HFF-Myc (cell line): ENCODE data around the gene WNK2.
"Not testable (repeated sequence)": the region's sequence is repeated elsewhere in the genome, so short reads cannot be mapped to it uniquely, and the experiment has no call there.

ENCODE experiments used
- DNase-seq: peaks from one replicate; pipeline ENCODE4 v3.0.0-alpha.2; 2011; ENCODE audit warnings: low read depth; ENCODE audit errors: extremely low read depth
- H3K4me3 ChIP-seq: replicated peaks from 2 replicates; pipeline ENCODE4 v1.5.1; 2011; ENCODE audit warnings: low read depth, mild to moderate bottlenecking, control low read depth, low read length
- CTCF ChIP-seq: IDR thresholded peaks from 2 replicates; pipeline ENCODE4 v1.5.1; 2012; ENCODE audit warnings: mild to moderate bottlenecking, low read depth, low read length, control low read depth; ENCODE audit errors: missing control alignments

The WNK2 gene

GRCh38 chr9:93318480-93318879, 134.5 kb downstream of the WNK2 start:
- no peak for TF ChIP-seq CTCF
- no peak overlapping the region for H3K4me3 ChIP-seq
- no peak for DNase-seq

- no peak for DNase-seq
- H3K4me3 ChIP-seq: no peak overlapping the region
- TF ChIP-seq CTCF: no peak
Observed at GRCh38 chr9:93319301-93319991, 135.5 kb downstream of the WNK2 start.

GRCh38 chr9:93319992-93320500, 136.1 kb downstream of the WNK2 start:
- DNase-seq: no peak
- no peak for TF ChIP-seq CTCF

GRCh38 chr9:93320591-93321219, 136.8 kb downstream of the WNK2 start:
- H3K4me3 ChIP-seq: no peak overlapping the region
- no peak for DNase-seq
- TF ChIP-seq CTCF: no peak

More at GRCh38 chr9:93319992-93320500, 136.1 kb downstream of the WNK2 start:
- H3K4me3 ChIP-seq: no peak overlapping the region

- no peak for TF ChIP-seq CTCF
- no peak overlapping the region for H3K4me3 ChIP-seq
- DNase-seq: no peak
Observed at GRCh38 chr9:93321220-93321610, 137.3 kb downstream of the WNK2 start.

- H3K4me3 ChIP-seq, DNase-seq: not testable (repeated sequence)
Observed at GRCh38 chr9:93323446-93323954, 139.6 kb downstream of the WNK2 start.

- no peak for DNase-seq
- H3K4me3 ChIP-seq: no peak overlapping the region
- no peak for TF ChIP-seq CTCF
Observed at GRCh38 chr9:93324191-93324834, 140.4 kb downstream of the WNK2 start.
